ENCODE data around the gene GGT7. TPM values are rescaled to one million over a fixed set of nuclear protein-coding genes. Genes with fewer than 3 reads are reported as not detected.

GGT7 gene, protein sequence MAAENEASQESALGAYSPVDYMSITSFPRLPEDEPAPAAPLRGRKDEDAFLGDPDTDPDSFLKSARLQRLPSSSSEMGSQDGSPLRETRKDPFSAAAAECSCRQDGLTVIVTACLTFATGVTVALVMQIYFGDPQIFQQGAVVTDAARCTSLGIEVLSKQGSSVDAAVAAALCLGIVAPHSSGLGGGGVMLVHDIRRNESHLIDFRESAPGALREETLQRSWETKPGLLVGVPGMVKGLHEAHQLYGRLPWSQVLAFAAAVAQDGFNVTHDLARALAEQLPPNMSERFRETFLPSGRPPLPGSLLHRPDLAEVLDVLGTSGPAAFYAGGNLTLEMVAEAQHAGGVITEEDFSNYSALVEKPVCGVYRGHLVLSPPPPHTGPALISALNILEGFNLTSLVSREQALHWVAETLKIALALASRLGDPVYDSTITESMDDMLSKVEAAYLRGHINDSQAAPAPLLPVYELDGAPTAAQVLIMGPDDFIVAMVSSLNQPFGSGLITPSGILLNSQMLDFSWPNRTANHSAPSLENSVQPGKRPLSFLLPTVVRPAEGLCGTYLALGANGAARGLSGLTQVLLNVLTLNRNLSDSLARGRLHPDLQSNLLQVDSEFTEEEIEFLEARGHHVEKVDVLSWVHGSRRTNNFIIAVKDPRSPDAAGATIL
- total RNA-seq (29.6 and 32.3 TPM in 2 replicates), polyA plus RNA-seq (53.8 and 58.6 TPM in 2 replicates)

DNA sequence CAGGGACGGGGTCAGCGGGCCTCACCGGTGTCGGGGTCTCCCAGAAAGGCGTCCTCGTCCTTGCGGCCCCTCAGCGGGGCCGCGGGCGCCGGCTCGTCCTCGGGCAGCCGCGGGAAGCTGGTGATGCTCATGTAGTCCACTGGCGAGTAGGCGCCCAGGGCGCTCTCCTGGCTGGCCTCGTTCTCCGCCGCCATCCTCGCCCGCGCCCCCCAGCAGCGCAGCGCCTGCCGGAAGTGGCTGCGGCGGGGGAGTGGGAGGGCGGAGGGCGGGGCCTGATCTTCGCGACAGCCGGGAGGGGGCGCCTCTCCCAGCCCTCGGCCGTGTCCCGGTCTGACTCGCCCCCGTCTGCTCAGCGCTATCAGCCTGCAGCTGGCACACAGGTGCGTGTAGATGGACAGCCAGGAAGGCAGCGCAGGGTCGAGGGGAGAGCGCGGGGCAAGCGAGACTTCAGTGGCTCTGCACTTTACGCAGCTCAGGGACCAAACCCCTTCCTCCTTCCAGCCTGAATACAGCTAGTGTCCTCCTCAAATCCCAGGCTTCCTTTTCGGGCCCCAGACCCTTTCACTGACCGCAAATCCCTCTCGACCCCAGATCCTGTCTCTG is at the start of gene GGT7:
TSS of gene GGT7 (minus strand) at position 235 of the 603 bp plus-strand sequence. CDS start at position 194, 41 bp downstream.
- Histone ChIP-seq H3K27me3 (no peaks in the 10 kb centered on the region), H3K36me3 (no peaks in the 10 kb centered on the region), H3K4me3 (peak within 1 kb of the TSS; percentile 69), H3K4me1 (ENCODE audit: low read depth) (peaks cover 3% of the 10 kb centered on the region), H3K27ac (no peak within 1 kb of the TSS), H3K9me3 (ENCODE audit: low read depth) (no peaks in the 10 kb centered on the region)
- TF ChIP-seq, protein P1, sequence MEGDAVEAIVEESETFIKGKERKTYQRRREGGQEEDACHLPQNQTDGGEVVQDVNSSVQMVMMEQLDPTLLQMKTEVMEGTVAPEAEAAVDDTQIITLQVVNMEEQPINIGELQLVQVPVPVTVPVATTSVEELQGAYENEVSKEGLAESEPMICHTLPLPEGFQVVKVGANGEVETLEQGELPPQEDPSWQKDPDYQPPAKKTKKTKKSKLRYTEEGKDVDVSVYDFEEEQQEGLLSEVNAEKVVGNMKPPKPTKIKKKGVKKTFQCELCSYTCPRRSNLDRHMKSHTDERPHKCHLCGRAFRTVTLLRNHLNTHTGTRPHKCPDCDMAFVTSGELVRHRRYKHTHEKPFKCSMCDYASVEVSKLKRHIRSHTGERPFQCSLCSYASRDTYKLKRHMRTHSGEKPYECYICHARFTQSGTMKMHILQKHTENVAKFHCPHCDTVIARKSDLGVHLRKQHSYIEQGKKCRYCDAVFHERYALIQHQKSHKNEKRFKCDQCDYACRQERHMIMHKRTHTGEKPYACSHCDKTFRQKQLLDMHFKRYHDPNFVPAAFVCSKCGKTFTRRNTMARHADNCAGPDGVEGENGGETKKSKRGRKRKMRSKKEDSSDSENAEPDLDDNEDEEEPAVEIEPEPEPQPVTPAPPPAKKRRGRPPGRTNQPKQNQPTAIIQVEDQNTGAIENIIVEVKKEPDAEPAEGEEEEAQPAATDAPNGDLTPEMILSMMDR (IDR thresholded peaks at IDR 0.05; ENCODE audit: low read depth, low read length) = peak; percentile 55
- peak; percentile 72 to 86 for DNase-seq (ENCODE audit: low read depth in 1 of 2, low spot score in 1 of 2)

DNA sequence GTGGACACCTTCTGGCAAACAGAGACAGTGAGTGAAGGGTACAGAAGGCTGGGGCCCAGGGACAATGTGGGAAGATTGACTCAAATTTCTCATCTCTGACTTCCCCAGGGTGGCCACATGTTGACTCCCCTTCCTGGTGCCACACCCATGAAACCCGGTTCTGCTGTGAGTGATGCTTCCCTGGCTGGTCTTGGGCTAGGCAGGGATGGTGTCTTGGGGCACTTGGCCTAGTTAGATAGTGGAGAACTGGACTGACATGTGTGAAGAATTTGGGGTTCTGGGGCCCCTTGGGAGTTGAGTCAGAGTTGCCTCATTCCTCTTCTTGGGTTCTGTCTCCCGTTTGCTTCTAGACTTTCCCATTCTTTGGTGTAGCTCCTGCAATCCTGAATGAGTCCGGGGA is 48.8 kb upstream of the GGT7 start:
- Histone ChIP-seq H3K4me1 (ENCODE audit: low read depth) (no peaks in the 10 kb centered on the region), H3K27me3 (no peaks in the 10 kb centered on the region), H3K9me3 (ENCODE audit: low read depth) (no peaks in the 10 kb centered on the region), H3K27ac (no peak overlapping the region), H3K36me3 (peaks cover 14% of the 10 kb centered on the region), H3K4me3 (no peak overlapping the region)
- no peak for DNase-seq (ENCODE audit: low read depth in 1 of 2, low spot score in 1 of 2)
- TF ChIP-seq, protein P1 (IDR thresholded peaks at IDR 0.05; ENCODE audit: low read depth, low read length) = no peak

DNA sequence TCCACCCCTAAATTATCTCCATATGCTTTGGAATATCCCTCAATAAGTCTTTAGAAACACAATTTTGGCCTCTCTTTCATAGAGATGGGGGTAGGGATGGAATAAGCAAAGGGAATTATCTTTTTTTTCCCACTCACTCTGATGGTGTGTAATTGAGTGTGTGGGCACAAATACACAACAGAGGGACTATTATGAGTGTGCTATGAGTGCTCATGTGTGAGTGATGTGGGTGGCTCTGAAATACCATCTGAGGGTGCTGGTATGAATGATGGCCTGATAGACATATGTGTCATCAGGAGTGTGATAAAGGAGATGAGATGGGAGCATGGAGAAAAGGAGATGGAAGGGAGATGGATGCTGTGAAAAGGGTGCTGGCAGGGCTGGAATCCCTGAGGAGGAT is 47.4 kb upstream of the GGT7 start:
- H3K4me1 ChIP-seq (ENCODE audit: low read depth) = peaks cover 8% of the 10 kb centered on the region
- TF ChIP-seq, protein P1 (IDR thresholded peaks at IDR 0.05; ENCODE audit: low read depth, low read length) = no peak
- peaks cover 9% of the 10 kb centered on the region for H3K36me3 ChIP-seq
- no peaks in the 10 kb centered on the region for H3K9me3 ChIP-seq (ENCODE audit: low read depth)
- H3K27me3 ChIP-seq = no peaks in the 10 kb centered on the region
- no peak overlapping the region for H3K27ac ChIP-seq
- DNase-seq (ENCODE audit: low read depth in 1 of 2, low spot score in 1 of 2) = no peak
- no peak overlapping the region for H3K4me3 ChIP-seq

DNA sequence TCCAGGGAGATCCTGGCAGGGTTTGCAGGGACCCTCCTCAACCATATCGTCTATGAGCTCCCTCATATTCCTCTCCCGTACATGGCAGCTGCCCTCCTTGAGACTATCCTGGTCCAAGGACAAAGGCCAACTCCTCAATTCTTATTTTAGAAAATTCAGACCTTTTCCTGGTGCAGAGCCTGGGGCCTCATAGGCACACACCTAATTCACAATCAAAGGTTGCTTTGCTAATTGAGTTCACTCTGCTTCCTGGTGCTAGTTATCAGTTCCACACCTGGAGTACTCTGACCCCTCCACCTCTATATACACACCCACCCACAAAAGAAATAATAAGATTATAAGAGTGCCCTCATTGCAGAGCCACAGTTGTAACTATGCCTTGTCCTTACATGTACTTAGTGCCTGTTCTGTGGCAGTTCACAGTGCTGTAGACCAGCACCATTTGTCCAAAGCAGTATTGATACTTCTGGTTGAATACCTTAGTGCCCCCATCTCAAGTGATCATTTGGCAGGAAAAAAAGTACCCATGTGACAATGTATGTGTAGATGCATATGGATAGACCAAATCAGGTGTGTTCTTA is 44.2 kb upstream of the GGT7 start:
- no peak for DNase-seq (ENCODE audit: low read depth in 1 of 2, low spot score in 1 of 2)
- TF ChIP-seq, protein P1 (IDR thresholded peaks at IDR 0.05; ENCODE audit: low read depth, low read length) = no peak
- no peak overlapping the region for H3K27ac ChIP-seq
- no peaks in the 10 kb centered on the region for H3K27me3 ChIP-seq
- H3K4me1 ChIP-seq (ENCODE audit: low read depth) = peaks cover 8% of the 10 kb centered on the region
- peaks cover 9% of the 10 kb centered on the region for H3K36me3 ChIP-seq
- H3K4me3 ChIP-seq = no peak overlapping the region
- H3K9me3 ChIP-seq (ENCODE audit: low read depth) = no peaks in the 10 kb centered on the region

DNA sequence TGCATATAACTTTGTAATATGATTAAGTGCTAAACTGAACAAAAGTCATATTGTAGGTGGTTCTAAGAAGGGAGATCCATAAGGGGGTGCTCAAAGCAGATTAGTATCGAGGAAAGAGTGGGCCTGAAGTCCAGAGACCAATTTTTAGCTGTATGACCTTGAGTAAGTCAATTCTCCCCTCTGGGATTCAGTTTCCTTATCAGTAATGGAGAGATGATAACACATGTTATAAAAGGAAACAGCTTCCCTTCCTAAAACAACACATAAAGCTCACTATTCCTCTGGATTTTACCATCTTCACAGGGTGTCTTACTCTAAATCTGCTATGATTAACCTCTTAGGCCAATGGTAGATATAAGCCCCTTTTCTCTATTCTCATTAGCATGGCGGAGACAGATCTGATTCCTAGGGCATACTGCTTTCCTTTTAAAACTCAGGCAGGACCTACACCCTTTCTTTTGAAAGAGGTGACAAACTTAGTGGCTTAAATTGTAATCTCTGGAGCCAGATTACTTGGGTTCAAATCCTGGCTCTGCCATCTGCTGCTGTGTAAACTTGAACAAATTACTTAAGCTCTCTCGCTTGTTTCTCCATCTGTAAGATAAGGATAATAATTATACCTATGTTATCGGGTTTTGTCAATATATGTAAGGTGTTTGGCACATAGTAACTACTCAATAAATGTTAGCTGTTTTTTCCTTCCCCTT is 43.2 kb upstream of the GGT7 start:
- Histone ChIP-seq H3K4me1 (ENCODE audit: low read depth) (peaks cover 8% of the 10 kb centered on the region), H3K27me3 (no peaks in the 10 kb centered on the region), H3K9me3 (ENCODE audit: low read depth) (no peaks in the 10 kb centered on the region), H3K27ac (no peak overlapping the region), H3K4me3 (no peak overlapping the region), H3K36me3 (peaks cover 5% of the 10 kb centered on the region)
- TF ChIP-seq, protein P1 (IDR thresholded peaks at IDR 0.05; ENCODE audit: low read depth, low read length) = no peak
- DNase-seq (ENCODE audit: low read depth in 1 of 2, low spot score in 1 of 2) = no peak
